GM19328 (cell line): ENCODE data around the gene FMOD.

Experiments used
- ATAC-seq: cut with Tn5 transposase; IDR thresholded peaks from one replicate; pipeline ENCODE4 v1.9.1; 2021; ENCODE audit warnings: mild to moderate bottlenecking, moderate library complexity; ENCODE audit not compliant: unreplicated experiment

The FMOD gene

GRCh38 chr1:203361945-203362719 is 11.2 kb upstream of the FMOD start:
- ATAC-seq = no peak

GRCh38 chr1:203360547-203361185 is 9.7 kb upstream of the FMOD start:
- ATAC-seq = no peak

- no peak for ATAC-seq
Measured at GRCh38 chr1:203359010-203359571, 8.2 kb upstream of the FMOD start.

- no peak for ATAC-seq
Measured at GRCh38 chr1:203354246-203354645, 3.3 kb upstream of the FMOD start.

- ATAC-seq = no peak
Measured at GRCh38 chr1:203353486-203353885, 2.6 kb upstream of the FMOD start.

- no peak for ATAC-seq
Measured at GRCh38 chr1:203349773-203350524, 973 bp downstream of the FMOD start.

- no peak for ATAC-seq
Measured at GRCh38 chr1:203349166-203349565, 1.8 kb downstream of the FMOD start.

GRCh38 chr1:203346769-203347102 is 4.2 kb downstream of the FMOD start:
- no peak for ATAC-seq

- ATAC-seq = no peak
Measured at GRCh38 chr1:203346060-203346768, 4.7 kb downstream of the FMOD start.

GRCh38 chr1:203343956-203344754 is 6.8 kb downstream of the FMOD start:
- ATAC-seq = no peak

- ATAC-seq = no peak
Measured at GRCh38 chr1:203342192-203342940, 8.6 kb downstream of the FMOD start.

- ATAC-seq = no peak
Measured at GRCh38 chr1:203340112-203340790, 10.7 kb downstream of the FMOD start.

GRCh38 chr1:203338335-203339036 is 12.4 kb downstream of the FMOD start:
- no peak for ATAC-seq

GRCh38 chr1:203336097-203336496 is 14.8 kb downstream of the FMOD start:
- no peak for ATAC-seq

- no peak for ATAC-seq
Measured at GRCh38 chr1:203335503-203335902, 15.4 kb downstream of the FMOD start.

GRCh38 chr1:203331224-203331623 is 19.7 kb downstream of the FMOD start:
- ATAC-seq = no peak

- ATAC-seq = no peak
Measured at GRCh38 chr1:203328714-203329122, 22.2 kb downstream of the FMOD start.
